ENCODE data around the gene RS1. TPM values are rescaled to one million over a fixed set of nuclear protein-coding genes. Genes with fewer than 3 reads are reported as not detected.

The RS1 gene
- total and polyA plus RNA-seq, 2 donors from 2014 or later = 0.44 TPM; not detected in 1

GRCh38 chrX:18640686-18641085 lies 31.2 kb downstream of the RS1 start:
- no peak overlapping the region for H3K9ac ChIP-seq (ENCODE audit: low read length in 3 of 3)
- FAIRE-seq (no peak), DNase-seq (peak in 4 of 5 donors; percentile 29 to 52 (median 38))
- TF ChIP-seq CTCF (IDR thresholded peaks at IDR 0.05; ENCODE audit: borderline replicate concordance, extremely low read depth, insufficient read depth) = no peak
- H3K4me1 ChIP-seq (ENCODE audit: control insufficient read depth in 2 of 3, insufficient read depth in 2 of 3, low read depth in 1 of 3, low read length in 3 of 3) = no peaks in the 10 kb centered on the region
- intact Hi-C loops (cut with DNase I) = no loop called here
- H3K9me3 ChIP-seq (ENCODE audit: control insufficient read depth in 2 of 3, insufficient read depth in 1 of 3, low read length in 3 of 3) = no peaks in the 10 kb centered on the region
- no peaks in the 10 kb centered on the region for H3K36me3 ChIP-seq (ENCODE audit: control insufficient read depth in 2 of 3, insufficient read depth in 3 of 3, low read length in 3 of 3)
- H3K27ac ChIP-seq (ENCODE audit: low read depth in 2 of 2, low read length in 2 of 2) = no peak overlapping the region
- H3K27me3 ChIP-seq (ENCODE audit: control insufficient read depth, insufficient read depth, low read length) = no peaks in the 10 kb centered on the region
- no peak overlapping the region for H3K4me3 ChIP-seq (ENCODE audit: low read length in 3 of 3)

GRCh38 chrX:18639280-18639679 lies 32.6 kb downstream of the RS1 start:
- Histone ChIP-seq H3K9ac (ENCODE audit: low read length in 3 of 3) (no peak overlapping the region), H3K36me3 (ENCODE audit: control insufficient read depth in 2 of 3, insufficient read depth in 3 of 3, low read length in 3 of 3) (no peaks in the 10 kb centered on the region), H3K27me3 (ENCODE audit: control insufficient read depth, insufficient read depth, low read length) (no peaks in the 10 kb centered on the region), H3K4me1 (ENCODE audit: control insufficient read depth in 2 of 3, insufficient read depth in 2 of 3, low read depth in 1 of 3, low read length in 3 of 3) (no peaks in the 10 kb centered on the region), H3K4me3 (ENCODE audit: low read length in 3 of 3) (no peak overlapping the region), H3K27ac (ENCODE audit: low read depth in 2 of 2, low read length in 2 of 2) (no peak overlapping the region), H3K9me3 (ENCODE audit: control insufficient read depth in 2 of 3, insufficient read depth in 1 of 3, low read length in 3 of 3) (no peaks in the 10 kb centered on the region)
- no peak for TF ChIP-seq CTCF (IDR thresholded peaks at IDR 0.05; ENCODE audit: borderline replicate concordance, extremely low read depth, insufficient read depth)
- intact Hi-C loops (cut with DNase I) = no loop called here
- no peak for DNase-seq
- FAIRE-seq = no peak

DNA sequence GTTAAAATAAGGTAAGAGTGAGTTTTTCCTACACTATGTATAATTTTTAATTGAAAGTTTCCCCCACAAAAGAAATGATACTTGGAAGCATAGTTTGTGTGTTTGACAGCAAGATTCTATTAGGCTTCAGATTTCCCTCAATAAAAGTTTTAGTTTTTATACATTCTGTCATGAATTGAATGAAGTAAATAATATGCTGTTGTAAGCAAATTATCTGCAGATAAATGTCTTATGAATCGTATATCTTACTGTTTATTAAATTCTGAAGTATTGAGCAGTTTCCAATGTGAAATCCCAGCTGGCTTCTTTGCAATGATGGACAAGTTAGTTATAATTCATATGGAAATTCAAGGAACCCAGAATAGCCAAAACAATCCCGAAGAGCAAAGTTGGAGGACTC lies 33.5 kb downstream of the RS1 start:
- H3K27me3 ChIP-seq (ENCODE audit: control insufficient read depth, insufficient read depth, low read length) = no peaks in the 10 kb centered on the region
- no peak for FAIRE-seq
- H3K9me3 ChIP-seq (ENCODE audit: control insufficient read depth in 2 of 3, insufficient read depth in 1 of 3, low read length in 3 of 3) = no peaks in the 10 kb centered on the region
- no peak overlapping the region for H3K27ac ChIP-seq (ENCODE audit: low read depth in 2 of 2, low read length in 2 of 2)
- intact Hi-C loops (cut with DNase I) = no loop called here
- H3K36me3 ChIP-seq (ENCODE audit: control insufficient read depth in 2 of 3, insufficient read depth in 3 of 3, low read length in 3 of 3) = no peaks in the 10 kb centered on the region
- H3K9ac ChIP-seq (ENCODE audit: low read length in 3 of 3) = no peak overlapping the region
- no peak overlapping the region for H3K4me3 ChIP-seq (ENCODE audit: low read length in 3 of 3)
- no peak for TF ChIP-seq CTCF (IDR thresholded peaks at IDR 0.05; ENCODE audit: borderline replicate concordance, extremely low read depth, insufficient read depth)
- H3K4me1 ChIP-seq (ENCODE audit: control insufficient read depth in 2 of 3, insufficient read depth in 2 of 3, low read depth in 1 of 3, low read length in 3 of 3) = no peaks in the 10 kb centered on the region
- no peak for DNase-seq

DNA sequence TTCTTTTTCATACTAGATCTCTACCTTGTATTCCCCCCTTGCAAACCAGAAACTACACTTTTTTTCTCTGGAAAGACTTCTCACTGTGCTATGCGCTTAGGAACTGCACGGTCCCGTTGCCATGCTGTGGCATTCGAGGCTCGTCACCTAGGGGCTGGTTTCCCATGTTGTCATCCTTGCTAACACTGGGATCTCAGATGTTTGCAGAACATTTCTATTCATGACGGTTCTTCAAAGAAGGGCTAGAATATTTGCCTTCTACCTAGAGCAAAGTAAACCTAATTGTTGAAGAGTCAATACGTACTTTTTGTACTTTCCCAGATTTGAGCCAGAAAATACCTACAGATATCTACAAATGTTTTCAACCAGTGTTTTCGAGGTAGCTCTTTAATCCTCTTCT lies 41.0 kb downstream of the RS1 start:
- FAIRE-seq (no peak), DNase-seq (no peak)
- Histone ChIP-seq H3K36me3 (ENCODE audit: control insufficient read depth in 2 of 3, insufficient read depth in 3 of 3, low read length in 3 of 3) (no peaks in the 10 kb centered on the region), H3K27me3 (ENCODE audit: control insufficient read depth, insufficient read depth, low read length) (no peaks in the 10 kb centered on the region), H3K9me3 (ENCODE audit: control insufficient read depth in 2 of 3, insufficient read depth in 1 of 3, low read length in 3 of 3) (no peaks in the 10 kb centered on the region), H3K4me3 (ENCODE audit: low read length in 3 of 3) (no peak overlapping the region), H3K4me1 (ENCODE audit: control insufficient read depth in 2 of 3, insufficient read depth in 2 of 3, low read depth in 1 of 3, low read length in 3 of 3) (no peaks in the 10 kb centered on the region), H3K27ac (ENCODE audit: low read depth in 2 of 2, low read length in 2 of 2) (no peak overlapping the region), H3K9ac (ENCODE audit: low read length in 3 of 3) (no peak overlapping the region)
- intact Hi-C loops (cut with DNase I) = no loop called here
- TF ChIP-seq CTCF (IDR thresholded peaks at IDR 0.05; ENCODE audit: borderline replicate concordance, extremely low read depth, insufficient read depth) = no peak
